ENCODE results near the gene PRKCH.

PRKCH gene

DNA sequence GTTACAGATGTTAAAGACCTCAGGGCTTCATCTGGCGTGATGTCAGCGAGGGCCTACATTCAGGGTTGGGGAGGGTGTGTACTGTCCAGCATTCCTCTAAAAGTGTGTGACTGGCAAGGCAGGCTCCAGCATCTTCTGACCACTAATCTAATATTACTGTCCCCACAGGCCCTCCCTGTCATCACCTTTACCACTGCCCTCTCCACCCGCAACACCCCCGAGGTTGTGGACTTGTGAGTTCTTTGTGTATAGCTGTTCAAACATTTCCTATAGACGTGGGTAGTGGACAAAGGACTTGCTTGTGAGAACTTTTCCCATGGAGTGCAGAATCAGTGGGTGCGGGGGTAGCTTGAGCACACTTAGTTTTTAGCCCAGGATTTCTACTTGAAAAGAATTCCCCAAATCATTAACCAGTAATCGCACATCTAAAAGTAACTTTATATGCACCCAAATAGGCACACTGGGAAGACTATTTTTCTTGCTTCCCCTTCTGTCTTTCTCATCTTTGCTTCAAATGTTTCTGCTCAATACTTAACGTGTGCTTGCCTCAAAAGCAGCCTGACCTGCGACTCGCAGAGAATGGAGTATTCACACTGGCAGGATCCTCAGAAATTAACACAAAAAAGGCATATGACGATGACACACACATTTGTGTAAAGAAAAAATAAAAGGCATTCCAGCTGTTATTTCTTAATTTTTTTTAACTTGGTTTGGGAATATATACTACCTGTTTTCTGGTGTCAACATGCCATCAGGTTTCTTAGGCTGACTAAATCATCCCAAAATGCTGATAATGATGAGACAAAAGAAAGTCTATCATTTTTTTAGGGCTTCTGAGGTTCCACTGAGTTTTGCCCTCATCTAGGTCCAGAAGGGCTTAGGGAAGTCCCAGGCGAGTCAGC lies 215.5 kb downstream of the PRKCH start:
- no peak for ATAC-seq

DNA sequence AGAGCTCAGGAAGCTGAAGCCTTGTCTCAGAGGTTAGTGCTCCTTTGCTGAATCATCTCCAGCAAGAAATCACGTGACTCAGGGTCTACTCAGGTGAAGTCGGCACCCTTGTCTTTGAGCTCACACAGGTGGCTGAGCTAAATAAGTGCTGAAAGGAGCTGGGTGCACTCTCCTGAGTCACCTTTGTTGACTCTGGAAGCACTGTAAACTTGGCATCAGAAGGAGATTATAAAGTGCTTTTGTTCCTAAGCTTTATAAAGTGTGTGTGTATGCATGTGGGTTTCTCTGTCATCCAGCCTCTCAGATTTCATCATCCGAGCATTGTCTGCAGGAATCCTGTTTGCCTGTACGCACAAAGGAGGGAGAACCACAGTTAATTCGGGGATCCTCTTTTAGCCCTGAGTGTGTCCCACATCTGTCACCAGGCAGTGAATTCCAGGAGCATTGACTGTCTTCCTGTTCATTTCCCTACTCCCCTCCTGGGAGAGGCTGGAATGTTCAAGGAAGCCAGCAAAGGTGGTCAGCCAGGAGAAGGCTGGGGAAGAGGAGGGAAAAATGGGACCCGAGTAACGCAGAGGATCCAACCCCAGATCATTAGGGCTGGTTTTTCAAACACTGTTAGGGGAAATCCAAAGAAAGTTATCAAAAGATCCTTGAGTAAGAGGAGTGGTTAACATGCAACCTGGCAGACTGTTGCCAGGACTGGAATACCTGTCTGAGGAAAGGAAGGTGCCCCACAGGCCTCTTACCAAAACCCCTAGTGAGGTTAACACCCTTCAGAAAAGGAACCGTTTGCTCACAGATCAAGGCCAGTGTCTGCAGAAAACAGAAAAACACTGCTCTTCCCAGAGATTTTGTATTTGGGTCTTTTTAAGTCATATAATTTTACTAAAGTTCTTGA lies 216.4 kb downstream of the PRKCH start:
- peak; percentile 85 to 87 for ATAC-seq

DNA sequence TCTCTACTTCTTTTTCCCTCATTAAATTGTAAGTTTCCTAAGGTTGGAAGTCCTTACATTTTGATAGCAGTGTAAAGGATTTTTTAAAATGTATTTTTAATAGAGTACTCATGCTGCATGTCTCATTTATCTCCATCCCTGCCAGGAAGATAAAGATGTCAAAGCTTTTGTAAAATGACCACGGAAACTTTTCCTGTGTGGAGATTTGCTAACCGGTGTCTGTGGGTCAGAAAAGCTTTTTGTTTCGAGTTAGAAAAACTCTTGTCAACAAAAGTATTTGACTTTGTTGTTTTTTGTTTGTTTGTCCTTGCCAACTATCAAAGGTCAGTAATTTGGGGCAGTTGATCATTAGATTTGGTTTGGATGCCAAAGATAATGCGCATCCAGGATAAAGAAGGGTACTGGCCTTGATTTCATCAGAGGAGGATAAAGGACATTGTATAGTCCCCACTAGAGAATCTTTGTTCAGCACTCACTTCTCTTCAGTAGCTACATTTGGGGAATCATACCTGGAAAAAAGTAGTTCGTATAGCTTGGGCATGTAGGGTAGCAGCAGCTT lies 217.2 kb downstream of the PRKCH start:
- ATAC-seq: no peak

DNA sequence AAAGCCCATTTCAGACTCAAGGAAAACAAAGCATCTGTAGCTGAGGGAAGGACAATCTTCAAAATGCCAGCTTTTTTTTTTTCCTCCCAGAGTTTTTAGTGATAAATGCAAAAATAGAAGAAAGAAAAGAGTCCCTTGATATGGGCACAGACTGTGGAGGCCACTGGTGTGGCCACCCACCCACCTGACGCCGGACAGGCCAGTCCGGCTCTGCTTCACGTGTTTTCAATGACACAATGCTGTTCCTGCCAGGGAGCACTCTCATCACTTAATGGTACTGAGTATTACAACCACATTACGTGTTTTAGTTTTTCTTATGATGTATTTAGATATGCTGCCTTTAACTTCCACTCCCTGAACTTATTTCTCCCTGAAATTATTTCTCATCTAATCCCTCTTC lies 218.3 kb downstream of the PRKCH start:
- ATAC-seq: no peak

DNA sequence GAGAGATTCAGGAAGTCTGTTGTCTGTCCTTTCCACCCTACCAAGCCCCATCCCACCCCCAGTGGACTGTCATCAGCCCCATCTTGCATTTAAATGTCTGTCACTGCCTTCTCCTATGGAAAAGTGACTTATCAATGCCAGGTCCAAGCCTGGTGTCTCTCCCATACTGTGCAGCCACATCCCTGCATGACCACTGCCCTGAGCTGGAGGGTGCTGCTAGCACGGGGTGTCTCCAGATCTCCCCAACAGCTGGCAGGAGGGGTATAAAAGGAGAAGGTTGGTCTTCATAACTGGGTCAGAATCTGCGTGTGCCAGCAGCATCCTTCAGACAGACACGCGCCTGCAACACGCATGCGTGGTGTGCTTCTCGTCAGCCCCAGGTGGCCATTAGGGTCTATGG lies 219.6 kb downstream of the PRKCH start:
- ATAC-seq: no peak

DNA sequence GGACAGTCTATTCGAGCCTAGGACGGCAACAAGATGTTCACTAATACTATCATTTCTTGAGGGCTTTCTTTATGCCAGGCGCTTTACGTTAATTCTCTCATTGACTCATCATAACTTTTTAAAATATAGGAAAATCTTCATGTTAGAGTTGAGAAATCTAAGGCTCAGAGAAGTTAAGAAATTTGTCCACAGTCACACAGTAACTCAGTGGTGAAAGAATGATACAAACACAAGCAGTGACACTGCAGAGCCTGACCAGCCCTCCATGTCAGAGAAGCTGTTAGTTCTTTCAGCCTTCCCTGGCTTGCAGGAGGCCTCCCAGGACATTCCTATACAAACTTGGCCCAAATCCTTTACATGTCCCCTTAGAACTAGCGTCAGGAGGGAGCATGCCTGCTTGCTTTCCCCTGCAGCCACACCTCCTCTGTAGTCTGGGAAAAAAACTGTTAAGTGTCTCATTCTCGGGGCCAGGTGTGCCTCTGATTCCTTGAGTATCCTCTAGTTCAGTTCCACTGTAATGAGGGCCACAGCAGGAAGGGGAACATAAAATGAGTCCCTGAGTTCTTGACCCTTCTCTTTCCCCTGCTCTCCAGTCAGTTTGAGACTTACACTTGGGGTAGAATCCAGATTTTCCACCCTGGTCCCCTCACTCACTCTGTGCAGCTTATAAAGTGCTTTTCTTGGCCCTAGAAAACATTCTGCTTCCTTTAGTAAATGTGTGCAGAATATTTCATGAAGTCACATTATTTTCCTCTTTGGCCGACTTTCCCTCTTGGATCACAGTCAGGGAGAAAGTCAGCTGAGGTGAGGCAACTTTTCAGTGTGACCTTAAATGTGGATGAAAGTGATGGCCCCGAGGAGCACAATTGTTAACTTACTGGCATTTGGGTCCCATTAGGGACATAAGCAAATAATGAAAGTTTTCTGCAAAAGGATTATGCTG lies 221.7 kb downstream of the PRKCH start:
- ATAC-seq: no peak

DNA sequence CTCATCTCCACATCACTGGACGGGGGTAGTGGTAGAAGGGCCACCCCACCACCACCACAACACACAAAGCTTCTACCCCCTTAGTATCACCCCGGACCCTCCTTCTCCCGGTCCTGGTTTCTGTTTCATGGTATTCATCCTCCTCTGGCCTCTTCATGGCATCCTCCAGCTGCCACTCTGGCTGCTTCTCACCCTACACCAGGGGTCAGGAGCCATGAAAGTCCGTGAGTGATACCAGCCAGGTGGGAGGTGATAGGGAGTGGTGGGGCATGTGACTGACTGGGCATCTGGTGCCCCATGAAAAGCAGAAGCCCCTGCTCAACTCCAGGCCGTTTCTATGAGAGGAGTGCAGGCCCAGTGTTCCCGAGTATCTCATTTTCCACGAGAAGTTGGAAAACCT lies 222.6 kb downstream of the PRKCH start:
- no peak for ATAC-seq

DNA sequence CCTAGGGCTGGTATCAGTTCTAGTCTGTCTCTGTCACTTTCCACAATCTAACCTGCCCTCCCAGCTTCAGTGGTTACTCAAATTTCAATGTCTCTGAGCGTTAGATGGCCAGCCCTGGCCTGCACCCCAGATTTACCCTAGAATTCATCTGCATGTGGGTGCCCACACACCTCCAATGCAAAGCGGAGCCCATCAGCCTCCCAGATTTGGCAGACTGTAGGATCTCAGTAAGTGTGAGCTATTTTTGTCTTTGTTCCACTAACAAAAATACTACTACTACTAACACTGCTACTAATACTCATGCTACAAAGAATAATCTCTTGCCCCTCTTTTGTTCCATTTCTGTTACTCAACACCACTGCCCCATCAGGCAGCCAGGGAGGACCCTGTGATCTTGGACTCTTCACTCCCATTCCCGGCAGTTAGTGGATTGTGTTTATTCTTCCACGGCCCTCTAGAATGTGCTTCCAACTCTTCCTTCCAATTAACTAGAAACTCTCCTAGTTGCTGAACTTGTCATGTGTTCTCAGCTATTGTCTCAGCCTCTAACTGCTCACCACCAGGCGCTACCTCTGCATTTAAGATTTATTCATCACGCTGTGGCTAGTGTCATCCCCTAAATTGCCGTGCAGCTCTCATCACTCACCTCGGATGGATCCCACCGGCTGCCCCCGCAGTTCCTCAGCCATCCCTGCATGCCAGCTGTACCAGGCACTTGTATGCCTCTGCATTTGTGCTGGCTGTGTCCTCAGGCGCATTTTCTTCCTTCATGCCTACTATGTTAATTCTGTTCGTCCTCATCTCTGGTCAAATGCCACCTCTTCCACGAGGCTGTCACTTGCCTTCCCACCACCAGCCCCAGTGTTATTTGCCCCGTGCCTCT lies 223.3 kb downstream of the PRKCH start:
- no peak for ATAC-seq

DNA sequence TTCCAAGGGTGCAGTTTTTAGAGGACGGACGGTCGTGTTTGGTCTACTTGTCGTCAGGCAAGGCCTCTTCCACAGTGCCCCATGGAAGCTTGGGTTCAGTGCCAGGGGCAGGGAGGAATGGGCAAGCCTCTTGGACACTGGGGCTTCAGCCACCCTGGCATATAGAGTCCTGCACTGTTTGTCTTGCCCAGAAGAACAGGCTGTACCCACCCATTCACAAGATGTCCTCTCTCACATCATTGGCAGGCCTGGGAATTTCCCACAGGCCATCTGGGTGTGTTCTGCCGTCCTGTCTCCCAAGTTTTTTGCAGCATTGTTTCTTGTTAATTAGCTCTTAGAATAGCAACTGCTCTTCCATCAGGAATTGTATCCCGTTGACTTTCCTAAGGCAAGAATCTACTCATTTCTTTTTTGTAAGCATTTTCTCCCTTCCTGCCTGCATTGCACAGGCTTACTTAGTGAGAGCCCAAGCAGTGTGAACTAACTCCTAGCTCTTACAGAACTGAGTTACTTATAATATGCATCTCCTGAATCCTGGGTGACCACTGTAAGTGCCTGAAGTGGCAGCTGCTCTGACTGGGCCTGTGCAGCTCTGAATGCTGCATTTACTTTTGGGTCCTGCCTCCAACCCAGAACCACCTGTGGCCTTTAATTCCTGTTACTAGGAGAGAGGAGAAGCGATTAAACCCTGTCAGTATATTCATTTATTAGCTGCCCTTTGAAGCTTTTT lies 224.5 kb downstream of the PRKCH start:
- no peak for ATAC-seq

DNA sequence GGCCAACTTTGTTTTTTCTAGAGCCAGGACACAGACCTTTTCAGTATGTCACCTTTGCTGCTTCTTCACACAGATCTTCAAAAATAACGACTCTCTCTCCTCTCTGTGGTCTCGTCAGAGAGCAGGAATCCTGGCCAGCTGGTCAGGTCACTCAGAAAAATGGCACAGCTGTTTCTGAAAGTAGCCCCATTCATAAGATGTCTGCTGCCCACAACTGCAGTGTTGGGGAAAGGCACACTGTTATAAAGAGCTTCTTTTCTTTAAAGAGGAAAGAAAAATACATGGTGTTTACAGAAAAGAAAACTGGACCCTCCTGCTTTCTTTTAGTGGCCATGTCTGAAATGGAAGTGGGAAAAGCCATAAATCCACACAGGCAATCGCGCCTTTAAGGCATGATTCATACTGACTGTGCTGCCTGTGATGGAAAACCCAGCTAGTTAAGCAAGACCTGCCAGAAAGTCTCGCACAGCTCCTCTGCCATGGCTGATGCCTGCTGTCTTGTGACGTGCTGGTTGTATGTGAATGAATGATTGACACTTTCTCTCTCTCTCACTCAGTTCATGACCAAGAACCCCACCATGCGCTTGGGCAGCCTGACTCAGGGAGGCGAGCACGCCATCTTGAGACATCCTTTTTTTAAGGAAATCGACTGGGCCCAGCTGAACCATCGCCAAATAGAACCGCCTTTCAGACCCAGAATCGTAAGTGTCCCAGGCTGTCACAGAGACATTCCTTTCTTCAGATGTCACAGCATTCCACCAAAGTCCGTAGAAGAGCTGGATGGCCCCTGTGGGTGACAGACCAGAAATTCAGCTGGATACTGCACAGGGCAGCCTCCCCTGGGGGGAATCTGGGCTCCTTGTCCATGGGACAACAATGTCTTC lies 226.0 kb downstream of the PRKCH start:
- ATAC-seq: no peak

DNA sequence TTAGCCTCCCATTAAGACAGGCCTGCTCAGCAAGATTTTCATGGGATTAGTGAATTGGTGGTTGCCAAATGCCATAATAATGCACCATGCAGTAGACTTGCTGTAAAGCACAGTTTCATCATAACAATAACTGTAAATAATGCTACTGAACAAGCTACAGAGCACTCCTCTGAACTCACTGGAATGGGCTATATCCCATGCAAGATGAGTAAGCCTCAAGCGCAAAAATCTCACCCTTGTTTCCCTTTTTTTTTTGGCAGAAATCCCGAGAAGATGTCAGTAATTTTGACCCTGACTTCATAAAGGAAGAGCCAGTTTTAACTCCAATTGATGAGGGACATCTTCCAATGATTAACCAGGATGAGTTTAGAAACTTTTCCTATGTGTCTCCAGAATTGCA lies 228.0 kb downstream of the PRKCH start:
- ATAC-seq: no peak

DNA sequence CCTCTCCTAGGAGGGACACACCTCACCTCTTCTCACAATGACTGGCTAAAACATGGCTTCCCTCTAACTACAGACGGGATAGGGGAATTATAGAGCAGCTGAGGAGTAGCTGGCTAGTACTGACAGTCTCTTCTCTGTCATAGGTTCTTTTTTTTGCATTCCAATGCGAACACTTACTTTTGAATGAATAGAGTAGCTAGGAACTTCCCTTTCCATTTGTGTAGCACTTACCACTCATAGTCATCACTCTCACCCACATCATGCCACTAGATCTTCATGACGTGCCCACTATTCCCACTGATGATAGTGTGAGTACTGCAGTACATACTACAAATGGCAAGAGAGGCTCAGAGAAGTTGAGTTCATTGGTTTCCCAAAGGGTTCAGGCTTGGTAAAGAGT lies 230.0 kb downstream of the PRKCH start:
- ATAC-seq: no peak

DNA sequence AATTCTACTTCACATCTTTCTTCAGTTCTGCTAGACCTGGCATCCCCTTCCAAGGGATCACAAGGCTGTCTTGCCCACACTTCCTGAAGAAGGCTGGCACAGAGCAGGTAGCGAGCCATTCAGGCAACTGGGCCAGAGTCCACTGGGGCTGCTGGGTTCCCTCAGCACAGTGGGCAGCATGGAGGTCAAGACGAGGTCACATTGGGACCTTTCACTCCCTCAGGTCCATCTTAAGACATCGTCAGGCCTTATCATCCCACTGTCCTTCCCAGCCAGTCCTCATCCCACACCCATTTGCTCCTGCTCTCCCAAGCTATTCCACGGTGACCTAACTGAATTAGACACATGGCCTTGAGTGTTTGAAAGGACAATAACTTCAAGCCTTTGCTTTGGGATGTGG lies 230.9 kb downstream of the PRKCH start:
- ATAC-seq: no peak

DNA sequence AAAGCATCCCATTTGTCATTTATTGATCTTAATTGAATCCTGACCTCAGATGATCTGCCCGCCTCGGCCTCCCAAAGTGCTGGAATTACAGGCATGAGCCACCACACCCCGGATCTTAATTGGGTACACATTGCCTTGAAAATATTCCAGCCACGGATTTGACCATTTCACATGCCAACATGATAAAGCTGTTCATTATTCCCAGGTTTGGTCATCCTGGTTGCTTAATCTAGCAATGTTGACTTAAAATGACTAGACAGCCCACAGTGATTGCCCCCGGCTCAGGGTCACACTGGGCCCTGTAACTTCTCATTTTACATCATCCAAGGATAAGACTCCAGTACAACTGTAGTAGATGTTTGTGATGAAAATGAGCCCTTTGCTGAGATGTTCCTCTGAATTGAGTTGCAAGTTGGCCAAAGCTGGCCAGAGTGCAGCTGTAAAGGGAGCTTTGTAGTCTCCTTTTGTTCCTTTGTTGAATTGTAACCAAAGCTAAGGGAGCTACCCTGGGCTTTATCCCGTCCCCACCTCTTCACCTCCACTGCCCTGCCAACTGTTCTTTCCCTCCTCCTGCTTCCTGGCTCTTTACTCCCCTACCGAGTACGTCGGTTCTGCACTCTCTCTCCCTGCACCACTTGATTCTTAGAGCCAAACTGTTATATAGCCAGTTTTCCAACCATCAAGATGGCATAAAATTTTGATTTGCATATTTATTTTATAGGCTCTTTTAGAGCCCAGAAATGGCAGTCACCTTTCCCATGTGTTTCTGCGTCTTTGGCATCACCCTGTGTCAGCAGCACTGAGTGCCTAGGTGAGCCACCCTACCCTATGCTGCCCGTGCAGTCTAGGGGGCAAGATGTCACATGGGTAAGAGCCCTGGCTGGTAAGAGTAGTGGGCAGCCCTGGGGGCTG lies 232.6 kb downstream of the PRKCH start:
- ATAC-seq: no peak

DNA sequence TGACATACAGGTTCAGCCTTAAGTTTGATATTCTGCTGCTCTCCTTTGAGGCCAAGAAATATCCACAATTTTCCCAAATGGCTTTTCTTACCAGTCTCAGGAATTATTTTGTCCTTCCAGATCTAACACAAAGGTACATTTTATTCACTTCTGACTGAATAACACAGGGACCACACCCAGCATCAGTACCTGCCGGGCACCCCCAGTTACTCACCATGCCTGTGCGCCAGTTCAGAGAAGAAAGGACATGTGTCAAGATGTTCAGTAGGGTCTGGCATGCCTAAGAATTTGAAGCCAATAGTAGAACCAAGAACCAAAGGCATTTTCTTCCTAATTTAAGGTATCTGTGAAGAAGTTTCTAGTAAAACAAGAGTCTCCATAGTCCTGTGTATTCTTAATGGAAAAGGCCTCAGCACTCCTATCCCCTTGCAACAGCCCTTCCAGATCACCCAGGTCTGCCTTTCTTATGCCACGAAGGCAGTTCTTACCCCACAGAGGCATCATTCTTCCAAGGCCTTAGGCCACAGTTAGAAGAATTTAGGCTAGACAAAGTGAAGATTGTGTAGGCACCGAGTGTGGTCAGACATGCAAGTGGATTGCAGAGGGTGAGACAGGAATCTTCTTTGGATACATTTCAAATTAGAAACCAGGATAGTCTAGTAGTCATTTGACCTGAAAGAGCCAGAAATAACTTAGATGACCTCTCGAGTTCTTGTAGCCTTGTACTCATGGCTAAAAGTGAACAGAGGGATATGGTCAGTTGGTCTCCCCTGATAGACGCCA lies 233.9 kb downstream of the PRKCH start:
- no peak for ATAC-seq

DNA sequence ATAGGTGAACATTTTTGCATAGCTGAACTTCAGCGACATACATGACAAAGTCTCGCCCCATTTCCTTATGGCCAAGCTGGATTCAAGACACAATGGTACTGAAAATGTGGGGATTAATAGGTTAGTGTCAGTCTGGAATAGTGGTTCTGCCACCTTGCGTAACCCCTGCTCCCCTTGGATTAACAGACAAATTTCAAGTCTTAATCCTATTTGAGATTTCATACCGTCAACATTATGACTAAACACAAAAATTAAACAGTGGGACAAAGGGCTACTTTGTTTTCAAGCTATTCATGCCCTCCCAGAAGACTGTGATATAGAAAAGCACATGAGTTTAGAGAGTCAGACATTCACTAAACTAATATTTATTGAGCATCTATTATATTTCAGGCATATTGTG lies 235.1 kb downstream of the PRKCH start:
- no peak for ATAC-seq

DNA sequence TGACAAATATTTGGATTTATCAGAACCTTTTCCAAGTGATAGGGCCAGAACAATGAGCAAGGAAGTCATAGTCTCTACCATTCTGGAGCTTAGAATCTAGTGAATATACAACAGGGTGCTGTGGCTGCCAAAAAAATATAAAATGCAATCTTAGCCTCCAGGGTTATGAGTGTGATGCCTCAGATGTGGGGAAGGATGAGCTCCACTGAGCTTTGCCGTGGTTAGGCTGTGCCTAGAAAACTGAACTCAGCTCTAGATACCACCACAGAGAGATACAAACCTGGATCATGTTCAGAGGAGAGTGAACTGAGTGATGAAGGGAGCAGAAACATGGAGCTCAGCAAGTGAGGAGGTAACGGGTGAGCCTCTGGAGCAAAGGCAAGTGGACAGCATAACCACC lies 235.9 kb downstream of the PRKCH start:
- ATAC-seq: no peak

DNA sequence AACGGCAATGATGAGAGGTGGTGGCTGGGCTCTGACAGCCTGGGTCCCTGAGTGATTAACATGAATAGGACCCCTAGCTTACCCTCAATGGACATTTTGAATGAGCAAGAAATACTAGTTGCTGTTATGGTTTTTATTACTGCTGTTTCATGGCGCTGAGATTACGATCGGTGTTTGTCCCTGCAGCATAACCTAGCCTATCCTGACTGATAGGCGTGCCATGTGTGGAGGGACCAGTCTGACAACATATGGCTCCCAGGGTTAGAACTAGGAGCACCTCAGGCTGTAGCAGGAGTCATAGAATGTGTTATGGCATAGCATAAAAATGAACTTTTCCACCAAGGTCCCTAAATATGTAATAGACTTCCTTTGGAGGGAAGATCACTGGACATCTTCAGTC lies 236.5 kb downstream of the PRKCH start:
- ATAC-seq: no peak

All from activated CD4-positive, CD25-positive, alpha-beta regulatory T cell treated with anti-CD3 and anti-CD28 coated beads, Interleukin-2, amount 50 U/mL, for 24 hours (primary cell).